Measurements from ENCODE around the gene ARMH3. TPM values are rescaled to one million over a fixed set of nuclear protein-coding genes. Genes with fewer than 3 reads are reported as not detected.

The ARMH3 gene
- total and polyA plus RNA-seq, 10 of the 15 experiments (the other 5 are each of a cell fraction or from before 2014, with no cell fraction given), result 13.0 to 33.0 (median 16.4) TPM

DNA sequence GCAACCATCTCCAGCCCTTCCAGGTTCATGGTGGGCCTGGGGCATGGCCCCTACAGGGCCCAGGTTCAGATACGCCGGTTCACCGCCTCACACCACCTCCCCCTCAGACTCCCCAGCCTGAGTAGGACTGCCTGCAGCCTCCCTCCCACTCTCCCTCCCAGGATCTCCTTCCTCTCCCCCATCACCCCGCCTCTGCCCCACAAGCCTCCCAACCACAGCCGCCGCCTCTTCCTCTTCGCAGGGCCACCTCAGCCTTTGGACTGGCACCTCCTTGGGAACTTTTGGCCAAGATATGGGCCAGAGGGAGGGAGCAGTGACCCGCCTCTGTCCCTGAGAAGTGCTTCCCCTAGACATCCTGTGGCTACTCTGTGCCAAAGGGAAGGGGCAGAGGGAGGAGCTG lies 221.6 kb downstream of the ARMH3 start (continued):
- no peak for TF ChIP-seq FOXM1 (IDR thresholded peaks at IDR 0.05; ENCODE audit: low read depth, low read length)
- TF ChIP-seq YBX1 (IDR thresholded peaks at IDR 0.05), result no peak

DNA sequence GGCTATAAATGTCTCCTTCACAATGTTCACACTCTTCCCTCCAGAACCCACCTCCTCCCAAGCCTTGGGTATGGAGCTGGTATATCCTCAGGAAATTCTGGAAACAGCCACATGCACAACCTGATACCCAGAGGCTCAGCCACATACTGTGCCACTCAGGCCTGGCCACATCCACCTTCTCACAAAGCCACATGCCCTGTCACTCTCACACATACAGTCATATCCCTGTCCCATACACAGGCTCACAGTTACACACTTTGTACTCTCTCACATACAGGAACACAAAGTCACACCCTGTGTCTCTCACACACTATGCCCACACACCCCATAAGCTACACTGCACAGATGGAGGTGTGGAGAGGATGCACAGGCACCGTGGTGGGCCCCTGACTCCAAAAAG lies 222.5 kb downstream of the ARMH3 start:
- in situ Hi-C loops (cut with MboI), result no loop called here
- ATAC-seq, result no peak
- no peak overlapping the region for H2AFZ ChIP-seq (ENCODE audit: control insufficient read depth, low read depth, low read length)
- H3K9me3 ChIP-seq (replicated peaks; ENCODE audit: control insufficient read depth, insufficient read depth, low read length), result no peaks in the 10 kb centered on the region
- ChIA-PET RAD21 (ENCODE audit: unreplicated experiment) (interaction anchor here (1.2 to 1.5 kb wide), 3 partner anchors 15 to 52 kb away, joined by 3 to 4 read pairs (median 3); no protein-coding TSS in a partner anchor), SMC1A (ENCODE audit: uncharacterized antibody, unreplicated experiment) (interaction anchor here (0.9 kb wide), 1 partner anchor 171 kb away, joined by 3 read pairs; no protein-coding TSS in a partner anchor), POLR2A (no interaction called here), CTCF (interaction anchor here (0.7 to 13.6 kb wide), 6 partner anchors 9 to 240 kb away, joined by 3 to 697 read pairs (median 5); partner anchors contain the start of genes KCNIP2 and OGA)
- peaks cover 22% of the 10 kb centered on the region for H3K4me1 ChIP-seq (ENCODE audit: control insufficient read depth, insufficient read depth, low read length)
- BruUV-seq (replicated peaks), result no TSS peak
- H3K27me3 ChIP-seq (replicated peaks in 1 of 2; ENCODE audit: control insufficient read depth in 2 of 2, insufficient read depth in 2 of 2, low read length in 1 of 2), result no peaks in the 10 kb centered on the region
- H3K4me2 ChIP-seq (ENCODE audit: control insufficient read depth, insufficient read depth), result no peak overlapping the region
- H3K4me3 ChIP-seq, result no peak overlapping the region
- no peaks in the 10 kb centered on the region for H3K79me2 ChIP-seq (ENCODE audit: control insufficient read depth, insufficient read depth, low read length)
- no peak for DNase-seq (ENCODE audit: low read depth, low spot score)
- no peak overlapping the region for H3K27ac ChIP-seq (ENCODE audit: control insufficient read depth, insufficient read depth)
- FAIRE-seq, result no peak
- no peak overlapping the region for H3K9ac ChIP-seq (ENCODE audit: control insufficient read depth, insufficient read depth, low read length)
- TF ChIP-seq, protein P1, sequence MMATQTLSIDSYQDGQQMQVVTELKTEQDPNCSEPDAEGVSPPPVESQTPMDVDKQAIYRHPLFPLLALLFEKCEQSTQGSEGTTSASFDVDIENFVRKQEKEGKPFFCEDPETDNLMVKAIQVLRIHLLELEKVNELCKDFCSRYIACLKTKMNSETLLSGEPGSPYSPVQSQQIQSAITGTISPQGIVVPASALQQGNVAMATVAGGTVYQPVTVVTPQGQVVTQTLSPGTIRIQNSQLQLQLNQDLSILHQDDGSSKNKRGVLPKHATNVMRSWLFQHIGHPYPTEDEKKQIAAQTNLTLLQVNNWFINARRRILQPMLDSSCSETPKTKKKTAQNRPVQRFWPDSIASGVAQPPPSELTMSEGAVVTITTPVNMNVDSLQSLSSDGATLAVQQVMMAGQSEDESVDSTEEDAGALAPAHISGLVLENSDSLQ (IDR thresholded peaks at IDR 0.05), result peak; percentile 38; the same call in 1 of the 2 replicates
- no peak for TF ChIP-seq HDGF (IDR thresholded peaks at IDR 0.05)
- intact Hi-C loops (cut with micrococcal nuclease; ENCODE audit: unreplicated experiment), result no loop called here
- WGBS (ENCODE audit: insufficient coverage, insufficient replicate concordance, low lambda C conversion rate, missing lambda C conversion rate), result 0% methylated on average over 1 of the region's 1 CpG
- no peaks in the 10 kb centered on the region for H4K20me1 ChIP-seq (ENCODE audit: control insufficient read depth, insufficient read depth)
- H3K36me3 ChIP-seq (ENCODE audit: control insufficient read depth in 2 of 2, insufficient read depth in 2 of 2, low read length in 1 of 2), result no peaks in the 10 kb centered on the region; a peak in 1 of 4 replicates
